HG02840 (cell line): ENCODE measurements around the gene PCDHGB4.
A peak's percentile ranks its signal among the peaks of the same experiment; 100 is the strongest.
"Not testable (repeated sequence)": the region's sequence is repeated elsewhere in the genome, so short reads cannot be mapped to it uniquely, and the experiment has no call there.

Experiments used
- ATAC-seq: cut with Tn5 transposase; IDR thresholded peaks from one replicate; pipeline ENCODE4 v1.9.1; 2021; ENCODE audit warnings: mild to moderate bottlenecking, moderate library complexity, moderate number of reproducible peaks; ENCODE audit not compliant: unreplicated experiment, low FRiP score

PCDHGB4 gene

GRCh38 chr5:141397756-141398551 is 10.5 kb downstream of the PCDHGB4 start, which contains the start of gene PCDHGB5:
Gene PCDHGB5, plus strand, starts transcription at chr5:141397947. Its CDS starts 181 bp downstream, at chr5:141398128.
- not testable (repeated sequence) for ATAC-seq

GRCh38 chr5:141398608-141399007 is 11.1 kb downstream of the PCDHGB4 start:
- ATAC-seq: no peak

GRCh38 chr5:141399555-141400258 is 12.2 kb downstream of the PCDHGB4 start:
- no peak for ATAC-seq

GRCh38 chr5:141402553-141403243 is 15.2 kb downstream of the PCDHGB4 start, which contains the start of gene PCDHGA9:
Gene PCDHGA9, plus strand, starts transcription at chr5:141402778. Its CDS starts 175 bp downstream, at chr5:141402953.
- ATAC-seq: no peak

- no peak for ATAC-seq
Measured at GRCh38 chr5:141403387-141403786, 15.9 kb downstream of the PCDHGB4 start.

- ATAC-seq: not testable (repeated sequence)
Measured at GRCh38 chr5:141407790-141408505, 20.4 kb downstream of the PCDHGB4 start, which contains the start of gene PCDHGB6. Gene PCDHGB6, plus strand, starts transcription at chr5:141408021. Its CDS starts 182 bp downstream, at chr5:141408203.

- ATAC-seq: no peak
Measured at GRCh38 chr5:141409598-141410306, 22.3 kb downstream of the PCDHGB4 start.

- ATAC-seq: no peak
Measured at GRCh38 chr5:141411575-141411974, 24.1 kb downstream of the PCDHGB4 start.

- ATAC-seq: peak; percentile 69
Measured at GRCh38 chr5:141412854-141413539, 25.5 kb downstream of the PCDHGB4 start, which contains the start of gene PCDHGA10. Gene PCDHGA10, plus strand, starts transcription at chr5:141412987. Its CDS starts 189 bp downstream, at chr5:141413176.

- no peak for ATAC-seq
Measured at GRCh38 chr5:141413540-141414069, 26.1 kb downstream of the PCDHGB4 start.

GRCh38 chr5:141414548-141415274 is 27.2 kb downstream of the PCDHGB4 start:
- not testable (repeated sequence) for ATAC-seq

GRCh38 chr5:141415275-141415618 is 27.7 kb downstream of the PCDHGB4 start:
- ATAC-seq: not testable (repeated sequence)

- not testable (repeated sequence) for ATAC-seq
Measured at GRCh38 chr5:141417494-141418172, 30.1 kb downstream of the PCDHGB4 start, which contains the start of gene PCDHGB7. Gene PCDHGB7, plus strand, starts transcription at chr5:141417677. Its CDS starts 183 bp downstream, at chr5:141417860.

- no peak for ATAC-seq
Measured at GRCh38 chr5:141419074-141419880, 31.8 kb downstream of the PCDHGB4 start.

GRCh38 chr5:141420855-141421488 is 33.5 kb downstream of the PCDHGB4 start, which contains the start of gene PCDHGA11:
Gene PCDHGA11, plus strand, starts transcription at chr5:141421051. Its CDS starts 177 bp downstream, at chr5:141421228.
- ATAC-seq: no peak

- no peak for ATAC-seq
Measured at GRCh38 chr5:141421489-141421855, 34.0 kb downstream of the PCDHGB4 start.
